Aorta (tissue), 5 donors: Measurements from ENCODE around the gene ABITRAM. TPM values are rescaled to one million over a fixed set of nuclear protein-coding genes. Genes with fewer than 3 reads are reported as not detected.

Experiments
- ATAC-seq: fragments of 200-7000 bp; cut with Tn5 transposase; one replicate; pipeline ENCODE4 v1.9.1; 2022; ENCODE audit warnings: moderate library complexity; ENCODE audit not compliant: low FRiP score
- DNase-seq, 2 donors: peaks; one replicate each; pipeline ENCODE4 v3.0.0-alpha.2; 2020
- H3K27ac ChIP-seq, 2 donors: one replicate each; pipeline ENCODE4 v1.5.1; 2013; ENCODE audit warnings: low read length in 2 of 2, mild to moderate bottlenecking in 2 of 2, moderate library complexity in 2 of 2, control low read depth in 1 of 2, inconsistent platforms in 1 of 2, low read depth in 1 of 2
- H3K27me3 ChIP-seq, 2 donors: one replicate each; pipeline ENCODE4 v1.6.1; 2013; ENCODE audit warnings: control low read depth in 1 of 2, low read length in 1 of 2, mild to moderate bottlenecking in 1 of 2, moderate library complexity in 1 of 2; ENCODE audit not compliant: insufficient read depth in 2 of 2, control insufficient read depth in 1 of 2
- H3K36me3 ChIP-seq, 2 donors: one replicate each; pipeline ENCODE4 v1.6.1; 2013; ENCODE audit warnings: control low read depth in 1 of 2, low read length in 1 of 2, mild to moderate bottlenecking in 1 of 2; ENCODE audit not compliant: insufficient read depth in 2 of 2, control insufficient read depth in 1 of 2
- H3K4me1 ChIP-seq, 2 donors: one replicate each; pipeline ENCODE4 v1.6.1; 2013; ENCODE audit warnings: low read length in 2 of 2, control low read depth in 1 of 2, mild to moderate bottlenecking in 1 of 2, moderate library complexity in 1 of 2; ENCODE audit not compliant: insufficient read depth in 2 of 2, control insufficient read depth in 1 of 2
- H3K4me3 ChIP-seq, 2 donors: one replicate each; pipeline ENCODE4 v1.5.1; 2013; ENCODE audit warnings: low read length in 2 of 2, control low read depth in 1 of 2, mild to moderate bottlenecking in 1 of 2
- H3K9me3 ChIP-seq: one replicate; pipeline ENCODE4 v1.6.1; 2013; ENCODE audit warnings: mild to moderate bottlenecking, low read length; ENCODE audit not compliant: control insufficient read depth
- WGBS, 2 donors: extraction: QIAGEN DNeasy Blood & Tissue Kit; methylation state at CpG; one replicate each; pipeline ENCODE4 v1.1.7; 2013; 5-methylcytosine and 5-hydroxymethylcytosine counted together
- intact Hi-C, 2 donors: fragments of 100-400 bp; cut with DNase I; formaldehyde crosslinking; loops; one replicate each; pipeline versions ENCODE4 v1.14.2 to v1.15.0; 2022
- polyA plus RNA-seq, 2 donors: library from polyadenylated mRNA; stranded (reverse); fragments of 200-250 nt; gene quantifications; one replicate each; pipeline ENCODE4 v1.2.3, GENCODE V29; 2013
- total RNA-seq, 2 donors: library from RNA; stranded (reverse); fragmentation: NEBNext Ultra II Directional; extraction: Animal tissue kit (Norgen Biotek cat#: 25700); gene quantifications; one replicate each; pipeline ENCODE4 v1.2.1, GENCODE V29; 2021
- donor health status: healthy with polysubstance abuse.
- donor health status: Bipolar disorder and iron deficiency.
- donor health status: DM: no; HTN: no; CAD: no.
- donor health status: DM: no; HTN: no; CAD: no.
- donor health status: DM: yes; HTN: yes; CAD: no.

The ABITRAM gene
- total and polyA plus RNA-seq, 4 donors, result 8.3 to 20.4 (median 10.0) TPM

- no peak for DNase-seq
- Histone ChIP-seq H3K9me3 (no peaks in the 10 kb centered on the region), H3K4me3 (no peak overlapping the region), H3K4me1 (peaks cover 0 to 2% of the 10 kb centered on the region in 2 donors), H3K36me3 (peaks cover 0 to 4% of the 10 kb centered on the region in 2 donors), H3K27me3 (no peaks in the 10 kb centered on the region), H3K27ac (no peak overlapping the region)
- intact Hi-C loops, result loop anchor here in 1 of 2 donors (10.0 kb wide), 1 partner anchor 385 kb away; the partner anchor contains the start of gene EPB41L4B
- no peak for ATAC-seq
- 83 to 86% methylated on average over 4 of the region's 4 CpGs for WGBS, 2 donors
Observed at GRCh38 chr9:108939975-108940374, 5.8 kb downstream of the ABITRAM start.

GRCh38 chr9:108950168-108950567, 16.0 kb downstream of the ABITRAM start:
- Histone ChIP-seq H3K4me3 (no peak overlapping the region), H3K27me3 (no peaks in the 10 kb centered on the region), H3K4me1 (no peaks in the 10 kb centered on the region), H3K36me3 (no peaks in the 10 kb centered on the region), H3K9me3 (no peaks in the 10 kb centered on the region), H3K27ac (no peak overlapping the region)
- no peak for DNase-seq
- ATAC-seq, result no peak
- 93 to 95% methylated on average over 1 of the region's 1 CpG for WGBS, 2 donors
- intact Hi-C loops, result loop anchor here (5.0 to 10.0 kb wide), 2 partner anchors 765 to 1308 kb away; no protein-coding TSS in a partner anchor

GRCh38 chr9:108951578-108951977, 17.4 kb downstream of the ABITRAM start:
- intact Hi-C loops, result loop anchor here (5.0 to 10.0 kb wide), 2 partner anchors 767 to 1309 kb away; no protein-coding TSS in a partner anchor
- Histone ChIP-seq H3K4me3 (no peak overlapping the region), H3K9me3 (no peaks in the 10 kb centered on the region), H3K36me3 (no peaks in the 10 kb centered on the region), H3K27me3 (no peaks in the 10 kb centered on the region), H3K4me1 (no peaks in the 10 kb centered on the region), H3K27ac (no peak overlapping the region)
- DNase-seq (no peak), ATAC-seq (no peak)
- 82 to 87% methylated on average over 2 of the region's 2 CpGs for WGBS, 2 donors

- no peak overlapping the region for H3K4me3 ChIP-seq
- H3K27ac ChIP-seq, result no peak overlapping the region
- peak; percentile 69 for ATAC-seq
- WGBS, 2 donors, result 0 to 1% methylated on average over 3 of the region's 3 CpGs
- no peaks in the 10 kb centered on the region for H3K4me1 ChIP-seq
- intact Hi-C loops, result loop anchor here (5.0 to 10.0 kb wide), 2 partner anchors 769 to 1312 kb away; no protein-coding TSS in a partner anchor
- DNase-seq, result no peak
- H3K9me3 ChIP-seq, result no peaks in the 10 kb centered on the region
- no peaks in the 10 kb centered on the region for H3K27me3 ChIP-seq
- H3K36me3 ChIP-seq, result no peaks in the 10 kb centered on the region
Observed at GRCh38 chr9:108953983-108954574, 19.9 kb downstream of the ABITRAM start.

- Histone ChIP-seq H3K4me3 (no peak overlapping the region), H3K27ac (no peak overlapping the region), H3K27me3 (no peaks in the 10 kb centered on the region), H3K9me3 (no peaks in the 10 kb centered on the region), H3K36me3 (no peaks in the 10 kb centered on the region), H3K4me1 (no peaks in the 10 kb centered on the region)
- ATAC-seq, result no peak
- no peak for DNase-seq
- 90% methylated on average over 4 of the region's 4 CpGs for WGBS, 2 donors
- intact Hi-C loops, result loop anchor here in 1 of 2 donors (10.0 kb wide), 1 partner anchor 771 kb away; no protein-coding TSS in a partner anchor
Observed at GRCh38 chr9:108956022-108956630, 21.9 kb downstream of the ABITRAM start.

- intact Hi-C loops, result loop anchor here in 1 of 2 donors (10.0 kb wide), 1 partner anchor 772 kb away; no protein-coding TSS in a partner anchor
- H3K36me3 ChIP-seq, result no peaks in the 10 kb centered on the region
Observed at GRCh38 chr9:108956631-108957026, 22.4 kb downstream of the ABITRAM start.

GRCh38 chr9:108960331-108960730, 26.1 kb downstream of the ABITRAM start:
- Histone ChIP-seq H3K27me3 (no peaks in the 10 kb centered on the region), H3K36me3 (peaks cover 0 to 4% of the 10 kb centered on the region in 2 donors), H3K4me1 (no peaks in the 10 kb centered on the region), H3K9me3 (no peaks in the 10 kb centered on the region), H3K27ac (no peak overlapping the region), H3K4me3 (no peak overlapping the region)
- DNase-seq (no peak), ATAC-seq (no peak)
- 69% methylated on average over 6 of the region's 6 CpGs for WGBS, 2 donors
- intact Hi-C loops, result loop anchor here in 1 of 2 donors (10.0 kb wide), 1 partner anchor 56 kb away; no protein-coding TSS in a partner anchor

More at GRCh38 chr9:108956631-108957026, 22.4 kb downstream of the ABITRAM start:
- Histone ChIP-seq H3K4me1 (no peaks in the 10 kb centered on the region), H3K27ac (no peak overlapping the region), H3K4me3 (no peak overlapping the region), H3K27me3 (no peaks in the 10 kb centered on the region), H3K9me3 (no peaks in the 10 kb centered on the region)
- ATAC-seq, result no peak
- no peak for DNase-seq

GRCh38 chr9:108961151-108961550, 27.0 kb downstream of the ABITRAM start:
- no peaks in the 10 kb centered on the region for H3K4me1 ChIP-seq
- H3K4me3 ChIP-seq, result no peak overlapping the region
- no peaks in the 10 kb centered on the region for H3K9me3 ChIP-seq
- intact Hi-C loops, result loop anchor here in 1 of 2 donors (10.0 kb wide), 1 partner anchor 56 kb away; no protein-coding TSS in a partner anchor
- H3K36me3 ChIP-seq, result peaks cover 0 to 4% of the 10 kb centered on the region in 2 donors
- WGBS, 2 donors, result 93 to 95% methylated on average over 2 of the region's 2 CpGs
- H3K27me3 ChIP-seq, result no peaks in the 10 kb centered on the region
- ATAC-seq (no peak), DNase-seq (no peak)
- no peak overlapping the region for H3K27ac ChIP-seq
